Measurements from ENCODE around the gene NELFB.

- TF ChIP-seq CTCF (IDR thresholded peaks at IDR 0.05) (no peak), POLR2A (IDR thresholded peaks at IDR 0.05) (no peak)
Observed at GRCh38 chr9:137231372-137232039, 23.6 kb upstream of the NELFB start.

Measured in thyroid gland (tissue), 4 donors.